Stimulated activated CD8-positive, alpha-beta memory T cell treated with anti-CD3 and anti-CD28 coated beads, Interleukin-15, amount 100 ng/mL, for 48 hours (primary cell): ENCODE results near the gene DENND1A.
"Not testable (repeated sequence)": the region's sequence is repeated elsewhere in the genome, so short reads cannot be mapped to it uniquely, and the experiment has no call there.

ENCODE experiments used
- DNase-seq, 2 donors: peaks; one replicate each; pipeline ENCODE4 v3.0.0-alpha.2; 2020; ENCODE audit warnings: low read depth in 2 of 2

DENND1A gene

DNA sequence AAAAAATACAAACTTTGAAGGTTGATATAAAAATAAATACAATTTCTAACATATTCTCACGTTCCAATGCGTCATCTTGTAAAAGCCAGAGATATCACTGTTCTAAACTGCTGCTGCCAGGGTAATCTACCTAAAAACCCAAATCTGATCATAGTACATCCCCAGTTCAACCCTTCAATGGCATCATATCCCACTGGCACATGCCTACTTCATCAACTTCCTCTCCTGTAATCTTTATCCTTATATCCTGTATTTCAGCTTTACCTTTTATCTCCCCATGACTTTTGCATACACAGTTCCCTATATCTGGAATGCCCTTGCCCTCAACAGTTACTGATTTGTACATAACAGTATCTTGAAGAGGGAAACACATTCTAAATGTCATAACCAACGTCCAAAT is 7.5 kb downstream of the DENND1A start:
- no peak for DNase-seq

- no peak for DNase-seq
These were observed 15.3 kb downstream of the DENND1A start for GRCh38 chr9:123914517-123915196.

DNA sequence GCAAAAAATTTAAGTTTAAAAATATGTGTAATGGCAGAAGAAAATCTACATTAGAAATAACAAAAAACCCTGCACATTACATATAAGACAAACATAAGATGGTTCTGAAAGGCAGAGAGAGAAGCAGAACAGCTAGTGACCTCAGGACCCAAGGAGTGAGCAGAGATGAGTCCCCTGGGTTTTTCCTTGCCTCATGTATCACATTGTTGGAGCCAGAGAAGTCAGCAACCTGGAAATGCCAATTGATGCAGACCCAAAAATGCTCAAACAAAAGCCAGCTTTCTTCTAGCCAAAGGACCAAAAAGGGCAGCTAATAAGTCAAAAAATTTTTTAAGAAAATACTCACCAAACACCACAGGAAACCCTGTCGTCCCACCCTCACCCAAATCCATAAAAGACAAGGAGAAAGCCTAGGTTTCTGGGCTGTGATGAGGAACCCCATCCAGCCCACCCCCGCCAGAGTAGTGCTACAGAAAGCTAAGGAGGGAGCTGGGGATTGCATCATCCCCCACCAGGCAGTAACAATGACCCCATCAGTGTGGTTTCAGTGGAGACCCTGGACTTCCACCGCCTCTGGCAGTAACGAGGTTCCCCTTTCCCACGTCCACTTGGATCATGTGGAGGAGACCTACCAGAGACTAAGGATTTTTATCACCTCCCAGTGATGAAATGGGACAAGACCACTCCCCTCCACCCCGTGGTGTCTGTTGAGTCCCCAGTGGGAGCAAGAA is 17.6 kb downstream of the DENND1A start:
- DNase-seq, result no peak

GRCh38 chr9:123911024-123911423 is 18.9 kb downstream of the DENND1A start:
- DNase-seq, result no peak

GRCh38 chr9:123909192-123909591 is 20.7 kb downstream of the DENND1A start:
- DNase-seq, result not testable (repeated sequence)

DNA sequence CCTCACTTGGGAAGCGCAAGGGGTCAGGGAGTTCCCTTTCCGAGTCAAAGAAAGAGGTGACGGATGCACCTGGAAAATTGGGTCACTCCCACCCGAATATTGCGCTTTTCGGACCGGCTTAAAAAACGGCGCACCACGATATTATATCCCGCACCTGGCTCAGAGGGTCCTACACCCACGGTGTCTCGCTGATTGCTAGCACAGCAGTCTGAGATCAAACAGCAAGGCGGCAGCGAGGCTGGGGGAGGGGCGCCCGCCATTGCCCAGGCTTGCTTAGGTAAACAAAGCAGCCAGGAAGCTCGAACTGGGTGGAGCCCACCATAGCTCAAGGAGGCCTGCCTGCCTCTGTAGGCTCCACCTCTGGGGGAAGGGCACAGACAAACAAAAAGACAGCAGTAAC is 26.4 kb downstream of the DENND1A start:
- DNase-seq, result not testable (repeated sequence)

GRCh38 chr9:123894822-123895221 is 35.1 kb downstream of the DENND1A start:
- no peak for DNase-seq

GRCh38 chr9:123893831-123894460 is 36.0 kb downstream of the DENND1A start:
- DNase-seq, result no peak

DNA sequence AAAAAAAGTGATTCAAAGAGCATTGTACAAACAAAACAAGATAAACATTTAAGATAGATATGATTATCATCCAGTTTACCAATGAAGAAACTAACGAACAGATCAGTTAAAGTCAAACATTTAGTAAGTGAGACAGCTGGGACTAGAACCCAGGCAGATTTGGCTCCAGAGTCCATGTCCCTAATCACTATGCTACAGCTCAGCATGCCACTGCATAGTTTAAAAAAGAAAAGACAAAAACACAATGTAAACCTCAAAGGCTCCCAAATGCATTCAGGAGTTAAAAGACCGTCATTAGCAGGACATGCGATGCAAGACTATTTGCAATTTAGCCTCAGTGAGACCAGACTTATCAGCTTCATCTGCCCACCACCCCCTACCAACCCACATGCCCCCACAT is 36.8 kb downstream of the DENND1A start:
- no peak for DNase-seq

GRCh38 chr9:123887837-123888236 is 42.1 kb downstream of the DENND1A start:
- DNase-seq, result no peak

- DNase-seq, result not testable (repeated sequence)
These were observed 44.1 kb downstream of the DENND1A start for GRCh38 chr9:123885834-123886233.

GRCh38 chr9:123883634-123884033 is 46.3 kb downstream of the DENND1A start:
- DNase-seq, result no peak

DNA sequence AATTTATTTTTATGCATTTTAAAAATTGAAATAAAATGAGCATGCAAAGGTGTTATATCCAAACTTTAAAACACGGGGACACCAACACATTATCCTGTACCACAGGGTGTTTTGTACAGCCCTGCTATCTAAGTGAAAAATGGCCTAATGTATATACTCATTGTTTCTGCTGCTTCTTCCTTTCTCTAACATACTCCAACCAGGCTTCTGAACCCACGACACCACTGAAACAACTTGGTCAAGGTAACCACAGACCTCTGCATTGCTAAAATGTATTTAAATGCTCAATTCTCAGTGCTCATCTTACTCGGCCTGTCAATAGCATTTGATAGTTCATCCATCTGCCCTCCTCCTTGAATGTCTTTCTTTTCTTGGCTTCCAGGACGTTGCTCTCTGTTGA is 48.3 kb downstream of the DENND1A start:
- DNase-seq, result no peak

GRCh38 chr9:123880420-123880819 is 49.5 kb downstream of the DENND1A start:
- DNase-seq, result no peak

DNA sequence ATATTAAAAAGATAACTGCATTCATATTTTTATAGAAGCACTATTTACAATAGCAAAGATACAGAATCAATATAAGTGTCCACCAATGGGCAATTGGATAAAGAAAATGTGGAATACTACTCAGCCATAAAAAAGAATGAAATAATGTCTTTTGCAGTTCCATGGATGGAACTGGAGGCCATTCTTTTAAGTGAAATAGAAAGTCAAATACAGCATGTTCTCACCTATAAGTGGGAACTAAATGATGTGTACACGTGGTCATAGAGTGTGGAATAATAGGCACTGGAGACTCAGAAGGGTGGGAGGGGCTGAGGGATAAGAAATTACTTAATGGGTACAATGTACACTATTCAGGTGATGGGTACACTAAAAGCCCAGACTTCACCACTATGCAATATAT is 53.2 kb downstream of the DENND1A start:
- no peak for DNase-seq

- no peak for DNase-seq
These were observed 57.2 kb downstream of the DENND1A start for GRCh38 chr9:123872710-123873109.

DNA sequence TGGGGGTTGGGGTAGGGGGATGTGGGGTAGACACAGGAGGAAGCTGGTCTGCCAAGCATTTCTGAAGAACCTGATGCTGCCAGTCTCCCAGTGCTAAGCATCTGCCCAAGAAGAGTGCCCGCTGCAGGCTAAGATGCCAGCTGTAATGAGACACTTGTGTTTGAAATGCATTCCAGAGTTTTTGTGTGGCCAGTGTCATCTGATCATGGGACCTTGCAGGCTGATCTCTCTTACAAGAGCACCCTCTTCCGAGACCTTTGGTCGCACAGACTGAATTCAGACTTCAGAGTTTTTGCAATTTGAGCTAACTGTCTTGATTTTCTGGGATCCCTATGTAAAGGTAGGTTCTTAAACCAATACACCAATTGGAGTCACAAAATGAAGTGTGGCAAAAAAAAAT is 58.1 kb downstream of the DENND1A start:
- no peak for DNase-seq

DNA sequence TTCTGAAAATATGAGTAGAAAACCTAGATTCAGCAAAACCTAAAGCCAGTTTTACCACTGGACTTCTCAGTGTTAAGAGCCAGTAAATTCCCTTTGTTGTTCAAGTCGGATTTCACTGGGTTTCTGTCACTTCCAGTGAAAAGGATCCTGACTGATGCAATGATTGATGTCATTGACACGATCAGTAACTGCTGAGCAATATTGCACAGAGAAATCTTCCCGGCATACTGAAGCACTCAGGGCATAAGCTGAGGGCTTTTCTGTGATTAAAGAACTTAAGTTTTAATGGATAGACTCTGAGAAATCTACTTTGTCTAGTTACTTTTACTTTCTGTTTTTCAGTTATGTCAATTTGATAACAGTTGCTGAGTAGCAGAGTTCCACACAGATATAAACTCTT is 61.9 kb downstream of the DENND1A start:
- DNase-seq, result no peak

- DNase-seq, result no peak
These were observed 62.9 kb downstream of the DENND1A start for GRCh38 chr9:123867034-123867433.

DNA sequence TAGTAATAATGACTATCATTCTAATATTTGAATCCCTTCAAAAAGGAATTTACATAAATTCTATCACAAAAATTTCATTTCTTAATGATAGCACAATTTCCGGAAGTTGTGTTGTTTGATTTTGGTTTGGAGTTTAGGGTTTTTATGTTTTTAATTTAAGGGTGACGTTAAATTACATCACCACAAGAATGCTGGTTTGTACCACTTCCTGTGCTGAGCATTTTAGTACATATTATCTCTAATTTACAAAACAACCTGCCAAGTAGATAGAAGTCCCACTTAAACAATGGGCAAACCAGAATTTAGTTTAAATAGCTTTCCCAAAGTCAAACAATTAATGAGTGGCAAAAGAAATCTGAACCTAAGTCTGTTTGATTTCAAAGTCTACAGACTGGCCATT is 63.4 kb downstream of the DENND1A start:
- DNase-seq, result no peak

DNA sequence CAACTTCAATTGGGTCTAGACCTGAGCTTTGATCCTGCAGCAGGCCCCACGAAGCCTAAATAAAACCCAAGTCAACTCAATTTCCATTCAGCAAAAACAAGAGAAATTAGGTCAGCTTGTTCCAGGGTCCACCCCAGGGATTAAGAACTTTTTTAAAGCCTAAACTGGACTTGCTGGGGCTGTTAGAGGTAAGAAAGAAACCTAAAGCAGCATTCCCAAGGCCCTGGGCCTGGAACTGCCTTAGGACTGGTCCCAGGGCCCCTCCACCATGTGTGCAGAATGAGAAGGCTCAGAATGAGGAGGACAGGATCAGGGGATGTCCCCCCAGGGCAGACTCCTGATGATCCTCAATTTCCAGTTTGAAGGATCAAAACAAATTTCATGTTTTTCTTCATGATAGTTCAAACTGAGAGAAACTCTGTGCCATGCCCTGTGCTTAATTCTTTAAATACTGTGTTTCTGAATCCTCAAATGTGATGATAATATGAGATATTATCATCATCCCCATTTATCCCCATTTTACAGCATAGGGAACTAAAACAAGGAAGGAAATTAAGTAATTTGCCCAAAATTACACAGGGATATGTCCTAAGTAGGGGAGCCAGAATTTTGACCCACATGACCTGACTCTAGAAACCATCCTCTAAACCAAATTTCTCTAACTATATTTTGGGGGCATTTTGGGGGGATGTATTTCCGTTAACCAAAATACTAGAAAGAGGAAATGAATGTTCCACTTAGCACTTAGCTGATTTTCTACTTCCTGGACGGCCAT is 64.5 kb downstream of the DENND1A start:
- DNase-seq, result no peak

DNA sequence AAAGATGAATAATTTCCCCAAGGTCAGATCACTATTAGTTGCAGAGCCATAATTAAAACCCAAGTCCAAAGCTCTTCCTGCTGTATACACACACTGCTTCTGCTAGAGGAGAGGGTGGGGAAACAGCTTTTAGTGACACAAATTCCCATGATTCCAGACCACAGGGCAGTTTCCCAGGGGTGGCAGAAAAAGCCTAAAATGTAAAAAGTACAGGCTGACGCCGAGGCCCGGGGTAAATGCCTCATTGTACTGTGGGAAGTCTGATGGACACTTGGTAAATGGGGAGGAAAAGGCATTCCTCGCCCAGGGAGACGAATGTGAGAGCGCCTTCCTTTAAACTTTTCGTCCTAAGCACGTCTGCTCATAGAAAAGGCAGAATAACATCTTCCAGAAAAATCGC is 65.7 kb downstream of the DENND1A start:
- no peak for DNase-seq
